B cell (primary cell): Measurements from ENCODE around the gene METRNL. TPM values are rescaled to one million over a fixed set of nuclear protein-coding genes. Genes with fewer than 3 reads are reported as not detected.
A peak's percentile ranks its signal among the peaks of the same experiment; 100 is the strongest.

ENCODE experiments used
- ATAC-seq: fragments of 200-7000 bp; cut with Tn5 transposase; one replicate; pipeline ENCODE4 v1.10.0; 2021; ENCODE audit warnings: low read depth, mild to moderate bottlenecking, moderate number of reproducible peaks, moderate library complexity
- CTCF ChIA-PET: fragments of 350-600 bp; sonication (Branson Sonifier 250); formaldehyde crosslinking; loops from one replicate; lab custom pipeline; 2021; ENCODE audit warnings: antibody characterized with exemption, inconsistent platforms; lab: Charles Lee
- POLR2A ChIA-PET: fragments of 350-600 bp; sonication (Branson Sonifier 250); formaldehyde crosslinking; loops from one replicate; lab custom pipeline; 2021; ENCODE audit warnings: antibody characterized with exemption; lab: Charles Lee
- DNase-seq: peaks from one replicate; pipeline ENCODE4 v3.0.0; 2013
- H2AFZ ChIP-seq: 2 replicates; pipeline ENCODE4 v1.6.1; 2012; ENCODE audit warnings: mild to moderate bottlenecking, low read depth, low read length; ENCODE audit not compliant: insufficient read depth, poor library complexity, severe bottlenecking
- H3K27ac ChIP-seq, 2 donors: 1 replicate in 1 of 2; 2 replicates in 1 of 2; pipeline ENCODE4 v1.5.1; 2012 to 2013; ENCODE audit warnings: low read length in 2 of 2, mild to moderate bottlenecking in 2 of 2, moderate library complexity in 1 of 2
- H3K27me3 ChIP-seq, 4 experiments: fragments of 200-600 bp in 1 of 4; sonication (generic) in 1 of 4; replicated peaks in 1 of 4; 1 replicate in 2 of 4; 2 replicates in 2 of 4; pipeline versions ENCODE4 v1.6.1 to v1.7.0; 2013 to 2016; ENCODE audit warnings: low read length in 3 of 4, mild to moderate bottlenecking in 2 of 4, mixed read lengths in 1 of 4, moderate library complexity in 1 of 4; ENCODE audit not compliant: insufficient read depth in 4 of 4, control insufficient read depth in 3 of 4; ENCODE audit errors: control extremely low read depth in 1 of 4
- H3K36me3 ChIP-seq, 2 experiments: replicated peaks in 1 of 2; 1 replicate in 1 of 2; 2 replicates in 1 of 2; pipeline versions ENCODE4 v1.6.1 to v1.7.1; 2013; ENCODE audit warnings: low read length in 1 of 2; ENCODE audit not compliant: insufficient read depth in 2 of 2, control insufficient read depth in 1 of 2; ENCODE audit errors: control extremely low read depth in 1 of 2, extremely low read depth in 1 of 2
- H3K4me1 ChIP-seq, 2 donors: fragments of 200-600 bp in 1 of 2; sonication (generic) in 1 of 2; 1 replicate in 1 of 2; 2 replicates in 1 of 2; pipeline versions ENCODE4 v1.5.1 to v1.6.1; 2013 to 2017; ENCODE audit warnings: low read length in 2 of 2; ENCODE audit not compliant: control insufficient read depth in 2 of 2, insufficient read depth in 2 of 2
- H3K4me2 ChIP-seq: replicated peaks from 2 replicates; pipeline ENCODE3; 2012; ENCODE audit warnings: mild to moderate bottlenecking, low read depth, low read length; ENCODE audit not compliant: poor library complexity, severe bottlenecking
- H3K4me3 ChIP-seq, 5 experiments: fragments of 200-600 bp in 1 of 5; sonication (generic) in 1 of 5; 1 replicate in 3 of 5; 2 replicates in 2 of 5; pipeline versions ENCODE4 v1.5.1 to v1.7.0; 2011 to 2016; ENCODE audit warnings: low read length in 4 of 5, mild to moderate bottlenecking in 4 of 5, low read depth in 2 of 5, control low read depth in 1 of 5, moderate library complexity in 1 of 5; ENCODE audit not compliant: insufficient read depth in 1 of 5; ENCODE audit errors: control extremely low read depth in 1 of 5, extremely low read depth in 1 of 5
- H3K79me2 ChIP-seq: fragments of 200-600 bp; sonication (generic); one replicate; pipeline ENCODE4 v1.6.0; 2016; ENCODE audit warnings: low read length; ENCODE audit not compliant: control insufficient read depth, insufficient read depth
- H3K9ac ChIP-seq: fragments of 200-600 bp; sonication (generic); 2 replicates; pipeline ENCODE4 v1.6.1; 2017; ENCODE audit warnings: mild to moderate bottlenecking, low read length, moderate library complexity
- H3K9me3 ChIP-seq, 3 donors: one replicate each; pipeline versions ENCODE4 v1.6.1 to v1.7.1; 2013; ENCODE audit warnings: low read length in 2 of 3; ENCODE audit not compliant: control insufficient read depth in 2 of 3, insufficient read depth in 1 of 3; ENCODE audit errors: control extremely low read depth in 1 of 3
- H4K20me1 ChIP-seq: 2 replicates; pipeline ENCODE4 v1.6.0; 2012; ENCODE audit warnings: mild to moderate bottlenecking, low read length; ENCODE audit not compliant: insufficient read depth, control insufficient read depth, poor library complexity, severe bottlenecking
- H3K27ac Mint-ChIP-seq: one replicate; pipeline ENCODE4 v1.8.0; 2021; ENCODE audit warnings: mixed read lengths
- H3K27me3 Mint-ChIP-seq: one replicate; pipeline ENCODE4 v1.8.0; 2021; ENCODE audit warnings: mixed read lengths
- H3K4me1 Mint-ChIP-seq: one replicate; pipeline ENCODE4 v1.8.0; 2021; ENCODE audit warnings: mixed read lengths
- H3K4me3 Mint-ChIP-seq: one replicate; pipeline ENCODE4 v1.8.0; 2021; ENCODE audit warnings: mixed read lengths
- H3K9me3 Mint-ChIP-seq: one replicate; pipeline ENCODE4 v1.8.0; 2022; ENCODE audit warnings: mixed read lengths; ENCODE audit not compliant: insufficient read depth
- EZH2 ChIP-seq: IDR thresholded peaks from 2 replicates; pipeline ENCODE4 v1.6.1; 2012; ENCODE audit warnings: borderline replicate concordance, low read depth, mild to moderate bottlenecking, moderate library complexity, low read length; ENCODE audit not compliant: insufficient read depth, poor library complexity, severe bottlenecking
- WGBS: methylation state at CpG from one replicate; pipeline ENCODE4 v1.1.5; 2013; ENCODE audit warnings: missing lambda C conversion rate; ENCODE audit not compliant: insufficient coverage; 5-methylcytosine and 5-hydroxymethylcytosine counted together
- intact Hi-C: fragments of 100-400 bp; cut with micrococcal nuclease; formaldehyde crosslinking; loops from one replicate; pipeline ENCODE4 v1.10.0; 2022
- polyA plus RNA-seq: library from polyadenylated mRNA; depleted of rRNA; stranded (reverse); fragments of >200 nt; gene quantifications from 2 replicates; pipeline ENCODE4 v1.2.3, GENCODE V29; 2012
- total RNA-seq, 2 donors: library from RNA; stranded (reverse); fragments of 120-200 nt in 1 of 2; gene quantifications; 1 replicate in 1 of 2; 2 replicates in 1 of 2; pipeline versions ENCODE4 v1.2.3 to v1.2.4, GENCODE V29; 2013 to 2022
- TF ChIP-seq, protein P1 (sequence below): fragments of 200-600 bp; IDR thresholded peaks from one replicate; pipeline ENCODE4 v1.8.0; 2022; ENCODE audit warnings: antibody characterized with exemption, mild to moderate bottlenecking

The METRNL gene
- total and polyA plus RNA-seq, 2 donors (not counting 1 experiment from before 2014, with no cell fraction given): 11.8 to 18.4 TPM

DNA sequence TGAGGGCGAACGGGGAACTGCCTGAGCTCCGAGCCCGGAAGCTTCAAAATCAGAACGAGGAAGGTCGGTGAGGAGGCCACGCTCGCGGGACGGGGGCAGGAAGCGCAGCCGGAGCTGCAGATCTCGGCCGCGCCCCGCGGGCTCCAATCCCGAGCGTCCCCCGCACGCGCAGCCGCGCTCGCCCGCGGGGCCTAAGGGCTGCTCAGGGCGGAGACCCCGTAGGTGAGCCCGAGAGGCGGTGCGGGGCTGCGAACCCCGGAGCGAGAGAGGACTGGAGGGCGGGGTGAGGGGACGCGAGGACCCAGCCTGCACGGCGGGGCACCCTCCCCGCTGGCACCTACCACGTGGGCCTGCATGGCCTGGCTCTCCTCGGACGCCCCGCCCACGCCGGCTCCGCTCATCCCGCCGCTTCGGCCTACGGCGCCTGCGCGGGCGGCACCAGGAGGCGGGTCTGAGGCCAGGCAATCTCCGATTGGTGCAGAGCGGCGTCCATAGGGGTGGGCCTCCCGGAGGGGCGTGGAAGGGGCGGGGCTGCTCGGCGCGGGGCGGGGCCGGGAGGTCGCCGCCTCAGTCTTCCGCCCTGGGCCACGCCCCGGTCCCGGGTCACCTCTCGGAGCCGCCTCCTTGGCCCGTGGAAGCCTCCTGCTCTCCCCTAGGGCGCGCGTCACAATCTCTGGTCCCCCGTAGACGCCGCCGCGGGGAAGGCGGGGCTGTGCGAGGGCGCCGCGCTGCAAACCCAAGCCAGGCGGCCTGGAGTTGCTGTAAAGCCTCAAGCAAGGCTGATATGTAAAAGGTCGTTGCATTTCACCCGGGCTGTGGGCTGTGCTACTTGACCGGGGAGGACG is 27.8 kb upstream of the METRNL start:
- ChIA-PET CTCF (interaction anchor here (0.8 to 1.0 kb wide), 4 partner anchors 25 to 701 kb away, joined by 3 to 4 read pairs (median 3); no protein-coding TSS in a partner anchor), POLR2A (no interaction called here)
- Mint-ChIP-seq H3K4me3 (peak overlapping the region; percentile 88), H3K27ac (peak overlapping the region; percentile 91), H3K4me1 (peaks cover 30% of the 10 kb centered on the region), H3K27me3 (no peaks in the 10 kb centered on the region), H3K9me3 (no peaks in the 10 kb centered on the region)
- Histone ChIP-seq H2AFZ (peak overlapping the region; percentile 85), H3K9me3 (peaks cover 0 to 5% (median 3%) of the 10 kb centered on the region in 3 donors), H3K9ac (peak overlapping the region; percentile 68), H3K4me1 (peaks cover 11 to 29% of the 10 kb centered on the region in 2 donors), H4K20me1 (no peaks in the 10 kb centered on the region), H3K27me3 (no peaks in the 10 kb centered on the region), H3K27ac (peak overlapping the region; percentile 68 to 69), H3K36me3 (no peaks in the 10 kb centered on the region), H3K4me3 (peak overlapping the region in 4 of 5 experiments; percentile 45 to 76 (median 62)), H3K4me2 (peak overlapping the region; percentile 78), H3K79me2 (no peaks in the 10 kb centered on the region)
- WGBS: 2% methylated on average over 95 of the region's 95 CpGs
- peak; percentile 98 for DNase-seq
- TF ChIP-seq, protein P1, sequence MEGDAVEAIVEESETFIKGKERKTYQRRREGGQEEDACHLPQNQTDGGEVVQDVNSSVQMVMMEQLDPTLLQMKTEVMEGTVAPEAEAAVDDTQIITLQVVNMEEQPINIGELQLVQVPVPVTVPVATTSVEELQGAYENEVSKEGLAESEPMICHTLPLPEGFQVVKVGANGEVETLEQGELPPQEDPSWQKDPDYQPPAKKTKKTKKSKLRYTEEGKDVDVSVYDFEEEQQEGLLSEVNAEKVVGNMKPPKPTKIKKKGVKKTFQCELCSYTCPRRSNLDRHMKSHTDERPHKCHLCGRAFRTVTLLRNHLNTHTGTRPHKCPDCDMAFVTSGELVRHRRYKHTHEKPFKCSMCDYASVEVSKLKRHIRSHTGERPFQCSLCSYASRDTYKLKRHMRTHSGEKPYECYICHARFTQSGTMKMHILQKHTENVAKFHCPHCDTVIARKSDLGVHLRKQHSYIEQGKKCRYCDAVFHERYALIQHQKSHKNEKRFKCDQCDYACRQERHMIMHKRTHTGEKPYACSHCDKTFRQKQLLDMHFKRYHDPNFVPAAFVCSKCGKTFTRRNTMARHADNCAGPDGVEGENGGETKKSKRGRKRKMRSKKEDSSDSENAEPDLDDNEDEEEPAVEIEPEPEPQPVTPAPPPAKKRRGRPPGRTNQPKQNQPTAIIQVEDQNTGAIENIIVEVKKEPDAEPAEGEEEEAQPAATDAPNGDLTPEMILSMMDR: no peak
- no peak for TF ChIP-seq EZH2
- ATAC-seq: peak; percentile 90
- intact Hi-C loops: loop anchor here (1.0 to 5.0 kb wide), 4 partner anchors 28 to 954 kb away; partner anchors contain the start of genes FASN and METRNL

DNA sequence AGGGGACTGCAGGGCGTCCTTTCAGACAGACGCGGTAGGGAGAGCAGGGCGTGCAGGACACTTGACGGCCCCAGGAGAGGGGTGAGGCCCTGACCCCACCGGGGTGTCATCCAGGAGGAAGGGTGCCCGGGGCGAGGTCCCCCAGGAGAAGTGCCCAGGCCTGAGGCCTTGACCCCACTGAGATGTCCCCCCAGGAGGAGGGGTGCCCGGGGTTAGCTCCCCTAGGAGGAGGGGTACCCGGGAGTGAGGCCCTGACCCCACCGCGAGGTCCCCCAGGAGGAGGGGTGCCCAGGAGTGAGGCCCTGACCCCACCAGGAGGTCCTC is 27.2 kb upstream of the METRNL start:
- intact Hi-C loops: loop anchor here (5.0 kb wide), 2 partner anchors 270 to 955 kb away; partner anchors contain the start of gene FASN
- Histone ChIP-seq H2AFZ (peak overlapping the region; percentile 71), H3K9ac (peak overlapping the region; percentile 39)

More for the DNA sequence above, 27.2 kb upstream of the METRNL start:
- no peaks in the 10 kb centered on the region for H3K79me2 ChIP-seq
- Mint-ChIP-seq H3K9me3 (no peaks in the 10 kb centered on the region), H3K4me3 (peak overlapping the region; percentile 83), H3K27me3 (no peaks in the 10 kb centered on the region), H3K4me1 (peaks cover 30% of the 10 kb centered on the region), H3K27ac (peak overlapping the region; percentile 91)
- DNase-seq (no peak), ATAC-seq (no peak)
- ChIA-PET POLR2A (no interaction called here), CTCF (no interaction called here)
- H3K36me3 ChIP-seq: no peaks in the 10 kb centered on the region
- no peaks in the 10 kb centered on the region for H4K20me1 ChIP-seq
- TF ChIP-seq, protein P1: no peak
- TF ChIP-seq EZH2: no peak
- H3K9me3 ChIP-seq: no peaks in the 10 kb centered on the region
- H3K4me2 ChIP-seq: peak overlapping the region; percentile 78
- no peaks in the 10 kb centered on the region for H3K27me3 ChIP-seq
- peak overlapping the region in 4 of 5 experiments; percentile 29 to 54 (median 47) for H3K4me3 ChIP-seq
- WGBS: 63% methylated on average over 12 of the region's 12 CpGs
- H3K27ac ChIP-seq: peak overlapping the region; percentile 68 to 69
- peaks cover 11 to 29% of the 10 kb centered on the region in 2 donors for H3K4me1 ChIP-seq
